NCI-H2171 treated with DMSO at 0.1 percent for 48 hours (cell line): ENCODE measurements around the gene WDR91.

Experiments
- DNase-seq: peaks from one replicate; lab custom pipeline; 2025; lab: John Stamatoyannopoulos, UW

WDR91 gene

GRCh38 chr7:135160858-135161653, 50.3 kb downstream of the WDR91 start:
- DNase-seq, result no peak

GRCh38 chr7:135160098-135160857, 51.0 kb downstream of the WDR91 start:
- no peak for DNase-seq

- DNase-seq, result no peak
Measured at GRCh38 chr7:135159359-135160085, 51.8 kb downstream of the WDR91 start.

DNA sequence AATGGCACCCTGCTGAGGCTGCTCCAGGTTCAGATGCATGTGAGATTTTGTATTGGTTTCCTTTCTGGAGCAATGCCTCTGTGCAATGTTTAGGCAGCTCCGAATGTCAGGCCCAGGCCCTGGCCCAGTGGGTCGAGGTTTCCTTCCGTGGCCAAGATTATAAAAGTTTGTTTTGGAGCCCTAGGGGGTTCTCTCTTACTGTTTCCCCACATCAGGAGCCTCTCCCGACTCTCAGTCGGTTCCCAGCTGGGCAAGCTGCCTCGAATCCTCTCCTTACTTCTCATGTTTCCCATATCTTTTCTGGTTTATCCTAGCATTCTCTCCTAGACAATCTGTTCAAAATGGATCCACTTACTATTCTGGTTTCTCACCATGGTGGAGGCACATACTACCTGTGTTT, 52.5 kb downstream of the WDR91 start:
- peak; percentile 28 for DNase-seq

DNA sequence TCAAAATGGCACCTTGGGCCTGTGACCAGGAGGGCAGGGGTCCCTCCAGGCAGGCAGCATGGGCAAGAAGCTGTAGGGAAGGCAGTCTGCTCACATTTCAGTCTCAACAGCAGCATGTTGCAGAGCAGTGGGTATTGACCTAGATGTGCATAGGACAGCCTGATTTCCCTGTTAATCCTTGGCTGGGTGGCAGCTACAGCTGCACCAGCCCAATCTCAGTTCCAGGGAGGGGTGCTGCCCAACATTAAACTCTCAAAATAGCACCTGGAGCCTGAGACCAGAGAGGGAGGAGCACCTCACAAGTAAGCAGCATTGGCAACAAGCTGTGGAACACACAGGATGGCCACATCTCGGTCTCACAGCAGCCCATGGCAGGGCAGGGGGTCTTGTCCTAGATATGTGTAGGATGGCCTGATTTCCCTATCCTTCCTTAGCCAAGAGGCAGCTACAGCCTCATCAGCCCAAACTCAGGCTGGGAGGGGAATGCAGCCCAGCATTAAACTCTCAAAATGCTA, 53.1 kb downstream of the WDR91 start:
- no peak for DNase-seq

DNA sequence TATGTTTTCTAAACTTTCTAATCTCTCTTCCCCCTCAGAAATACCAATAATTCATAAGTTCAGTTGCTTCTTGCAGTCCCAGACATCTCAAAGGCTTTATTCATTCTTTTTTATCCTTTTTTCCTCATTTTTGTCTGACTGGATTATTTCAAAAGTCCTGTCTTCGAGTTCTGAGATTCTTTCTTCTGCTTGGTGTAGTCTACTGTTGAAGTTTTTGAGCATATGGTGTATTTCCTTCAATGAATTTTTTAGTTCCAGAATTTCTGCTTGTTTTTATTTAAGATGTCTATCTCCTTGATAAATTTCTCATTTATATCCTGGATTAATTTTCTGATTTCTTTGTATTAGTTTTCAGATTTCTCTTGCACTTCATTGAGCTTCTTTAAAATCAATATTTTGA, 55.0 kb downstream of the WDR91 start:
- DNase-seq, result no peak

GRCh38 chr7:135154734-135155133, 56.6 kb downstream of the WDR91 start:
- no peak for DNase-seq

- no peak for DNase-seq
Measured at GRCh38 chr7:135152442-135152841, 58.9 kb downstream of the WDR91 start.

DNA sequence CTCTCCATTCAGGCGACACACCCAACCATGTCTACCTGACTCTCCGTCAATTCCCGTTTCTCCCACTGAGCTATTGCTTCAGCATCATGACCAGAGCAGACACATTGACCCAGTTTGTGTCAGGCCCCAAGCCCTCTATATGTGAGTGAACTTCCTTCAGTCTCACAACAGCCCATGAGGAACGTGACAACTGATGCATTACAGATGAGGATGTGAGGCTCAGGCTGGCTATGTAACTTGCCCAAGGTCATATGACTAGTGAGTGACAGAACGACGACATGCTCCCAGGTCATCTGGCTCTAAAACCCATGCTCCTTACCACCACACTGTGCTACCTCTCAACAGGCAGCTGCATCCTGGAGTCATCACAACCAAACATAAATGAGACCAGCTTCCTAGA, 59.8 kb downstream of the WDR91 start:
- no peak for DNase-seq

- DNase-seq, result no peak
Measured at GRCh38 chr7:135151132-135151531, 60.2 kb downstream of the WDR91 start.

- DNase-seq, result no peak
Measured at GRCh38 chr7:135150072-135150782, 61.1 kb downstream of the WDR91 start.

GRCh38 chr7:135147899-135148721, 63.2 kb downstream of the WDR91 start, which contains the start of gene TMEM140:
Gene TMEM140 (plus strand): TSS chr7:135148072. CDS start chr7:135164442, 16,370 bp downstream.
- DNase-seq, result no peak

DNA sequence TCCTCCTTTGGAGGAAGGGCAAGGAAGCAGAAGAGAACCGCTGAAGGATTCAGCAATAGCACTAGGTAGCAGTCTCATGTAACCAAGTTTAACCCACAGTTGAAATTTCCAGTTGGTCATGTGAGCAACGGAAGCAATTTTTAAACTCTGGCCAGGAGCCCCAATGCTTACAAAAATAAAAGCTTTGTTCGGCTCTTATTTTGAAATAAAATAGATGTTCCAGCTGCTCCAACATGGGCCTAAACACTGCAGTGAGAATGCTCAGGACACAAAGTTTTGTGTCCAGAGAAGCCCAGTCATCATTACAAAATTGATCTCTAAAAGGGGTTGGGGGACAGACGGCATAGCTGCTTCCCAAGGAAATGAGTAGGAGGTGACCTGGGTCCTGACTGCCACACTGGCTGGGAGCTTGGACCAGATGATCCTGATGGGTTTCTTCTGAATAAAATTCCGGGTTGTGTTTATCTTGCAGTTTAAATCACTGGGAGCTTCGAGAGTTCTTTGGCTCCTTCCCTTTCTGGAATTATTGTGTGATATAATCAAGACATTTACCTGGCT, 63.9 kb downstream of the WDR91 start:
- DNase-seq, result no peak

- no peak for DNase-seq
Measured at GRCh38 chr7:135143885-135144668, 67.2 kb downstream of the WDR91 start.
